GM19240 (cell line): ENCODE measurements around the gene NPB.

Experiments used
- DNase-seq: peaks from one replicate; pipeline ENCODE4 v3.0.0; 2011; ENCODE audit warnings: low spot score; ENCODE audit not compliant: insufficient read length

The NPB gene

DNA sequence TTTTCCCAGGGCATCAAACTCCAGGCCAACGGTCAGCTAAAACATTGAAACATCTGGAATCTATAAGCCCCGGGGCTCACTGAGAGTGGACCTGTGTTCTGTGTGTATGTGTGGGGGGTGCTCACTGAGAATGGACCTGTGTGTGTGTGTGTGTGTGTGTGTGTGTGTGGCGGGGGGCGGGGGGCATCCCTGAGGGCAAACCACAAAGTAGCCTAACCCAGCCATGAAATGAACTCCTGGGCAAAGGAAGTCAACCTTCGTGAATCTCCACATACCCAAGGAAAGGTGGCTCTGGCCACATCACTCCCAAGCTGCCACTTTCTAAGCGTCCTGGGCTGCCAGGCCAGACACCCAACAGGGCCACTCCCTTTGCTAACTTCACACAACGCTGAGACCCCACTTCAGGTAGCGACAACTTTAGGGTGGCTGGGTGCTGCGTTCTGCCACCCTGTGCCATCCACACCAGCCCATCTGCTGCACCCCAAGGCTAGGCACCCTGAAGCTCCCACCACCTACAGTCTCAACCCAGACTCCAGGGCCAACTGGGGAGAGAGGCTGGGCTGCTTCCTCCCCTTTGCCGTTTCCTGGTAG is 23.9 kb downstream of the NPB start:
- no peak for DNase-seq

GRCh38 chr17:81926451-81927151 is 24.6 kb downstream of the NPB start:
- DNase-seq, result peak; percentile 83

DNA sequence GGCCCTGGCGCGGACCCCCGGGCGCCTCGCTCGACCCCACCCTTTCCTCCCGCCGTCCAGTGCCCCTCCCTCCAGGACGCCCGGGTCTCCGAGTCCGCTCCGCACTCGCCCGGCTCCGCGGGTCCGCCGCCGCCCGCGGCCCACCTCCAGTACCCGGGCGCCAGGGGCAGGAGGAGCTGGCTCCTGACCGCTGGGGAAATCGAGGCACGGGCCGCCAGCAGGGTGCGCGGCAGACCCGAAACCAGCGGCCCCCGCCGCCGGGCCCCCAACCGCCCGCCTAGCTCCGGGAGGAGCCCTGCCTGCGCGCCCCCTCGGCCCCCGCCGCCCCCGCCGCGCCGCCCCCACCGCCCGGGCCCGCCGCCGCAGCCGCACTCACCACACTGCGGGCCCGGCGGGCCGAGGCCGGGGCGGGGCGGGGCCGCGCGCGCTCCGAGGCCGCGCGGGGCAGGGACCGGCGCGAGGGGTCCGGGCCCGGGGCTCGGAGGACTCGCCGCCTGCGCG is 25.2 kb downstream of the NPB start:
- DNase-seq, result no peak

GRCh38 chr17:81927653-81928543 is 25.9 kb downstream of the NPB start, which contains the start of gene MAFG:
Gene MAFG (minus strand): TSS chr17:81927735. CDS start chr17:81923185, 4,550 bp downstream.
- peak; percentile 99 for DNase-seq

GRCh38 chr17:81928544-81929252 is 26.7 kb downstream of the NPB start:
- DNase-seq, result no peak

- DNase-seq, result no peak
Observed at GRCh38 chr17:81929253-81930141, 27.5 kb downstream of the NPB start.

DNA sequence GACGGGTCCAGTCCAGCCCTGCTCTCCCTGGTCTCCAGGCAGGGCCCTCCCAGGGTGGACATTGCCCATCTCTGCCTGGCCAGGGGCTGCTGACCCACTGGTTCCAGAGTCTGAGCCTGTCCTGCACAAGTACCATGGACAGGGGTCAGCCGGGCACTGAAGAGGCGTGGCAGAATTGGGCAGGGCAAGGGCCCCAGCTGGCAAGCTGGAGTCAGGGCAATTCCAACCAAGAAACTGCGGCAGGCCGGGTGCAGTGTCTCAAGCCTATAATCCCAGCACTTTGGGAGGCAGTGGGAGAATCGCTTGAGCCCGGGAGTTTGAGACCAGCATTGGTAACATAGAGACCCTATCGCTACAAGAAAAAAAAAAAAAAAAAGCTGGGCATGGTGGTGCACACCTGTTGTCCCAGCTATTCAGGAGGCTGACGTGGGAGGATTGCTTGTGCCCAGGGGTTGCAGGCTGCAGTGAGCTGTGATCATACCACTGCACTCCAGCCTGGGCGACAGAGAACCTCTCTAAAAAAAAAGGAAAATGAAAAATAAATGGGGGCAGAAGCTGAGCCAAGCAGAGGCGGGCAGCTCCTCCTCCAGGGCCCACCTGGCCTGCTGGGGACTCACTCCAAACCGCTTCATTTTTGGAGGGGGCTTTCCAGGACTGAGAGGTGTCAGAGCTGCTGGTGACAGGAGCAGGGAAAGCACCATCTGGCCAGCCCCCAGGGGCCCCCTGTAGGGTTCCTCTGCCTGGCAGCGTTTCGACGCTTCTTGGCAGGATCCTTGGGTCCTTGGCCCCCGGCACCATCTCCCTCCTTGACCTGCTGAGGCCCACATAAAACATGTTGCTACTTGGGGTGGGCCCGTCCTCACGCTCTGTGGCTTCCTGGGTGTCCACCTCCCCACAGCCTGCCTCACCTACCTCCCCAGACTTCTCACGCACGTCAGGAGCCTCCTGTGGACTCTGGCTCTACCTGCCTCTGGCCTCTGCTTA is 28.4 kb downstream of the NPB start:
- DNase-seq, result no peak

GRCh38 chr17:81931189-81931556 is 29.1 kb downstream of the NPB start:
- no peak for DNase-seq

- DNase-seq, result no peak
Observed at GRCh38 chr17:81931557-81932332, 29.7 kb downstream of the NPB start.

DNA sequence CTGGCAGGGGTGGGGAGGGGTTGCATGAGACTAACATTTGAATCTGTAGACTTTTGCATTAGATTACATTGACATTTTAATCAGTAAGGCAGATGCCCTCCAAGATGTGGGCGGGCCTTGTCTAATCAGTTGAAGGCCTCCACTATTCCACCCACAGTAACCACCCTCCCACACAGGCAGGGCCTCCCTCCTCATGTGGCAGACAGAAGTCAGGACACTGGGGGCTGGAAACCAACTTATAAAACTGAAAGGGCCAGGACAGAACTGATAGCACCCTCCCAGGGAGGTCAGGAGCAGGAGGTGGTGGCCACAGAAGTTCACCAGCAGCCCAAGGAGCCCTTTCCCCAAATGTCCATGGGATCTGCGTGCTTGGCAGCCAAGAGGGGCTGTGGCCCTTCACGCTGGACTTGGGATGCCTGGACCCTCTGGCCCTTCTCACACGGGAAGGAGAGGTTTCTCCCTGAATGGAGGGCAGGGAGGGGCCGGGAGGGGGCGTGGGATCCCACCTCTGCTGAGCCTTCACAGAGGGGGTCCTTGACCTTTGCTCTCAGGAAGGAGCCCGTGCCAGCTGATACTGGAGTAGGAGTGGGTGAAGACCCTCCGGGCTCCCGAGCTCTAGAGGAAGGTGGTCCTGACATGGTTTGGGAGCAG is 30.4 kb downstream of the NPB start:
- DNase-seq, result no peak

DNA sequence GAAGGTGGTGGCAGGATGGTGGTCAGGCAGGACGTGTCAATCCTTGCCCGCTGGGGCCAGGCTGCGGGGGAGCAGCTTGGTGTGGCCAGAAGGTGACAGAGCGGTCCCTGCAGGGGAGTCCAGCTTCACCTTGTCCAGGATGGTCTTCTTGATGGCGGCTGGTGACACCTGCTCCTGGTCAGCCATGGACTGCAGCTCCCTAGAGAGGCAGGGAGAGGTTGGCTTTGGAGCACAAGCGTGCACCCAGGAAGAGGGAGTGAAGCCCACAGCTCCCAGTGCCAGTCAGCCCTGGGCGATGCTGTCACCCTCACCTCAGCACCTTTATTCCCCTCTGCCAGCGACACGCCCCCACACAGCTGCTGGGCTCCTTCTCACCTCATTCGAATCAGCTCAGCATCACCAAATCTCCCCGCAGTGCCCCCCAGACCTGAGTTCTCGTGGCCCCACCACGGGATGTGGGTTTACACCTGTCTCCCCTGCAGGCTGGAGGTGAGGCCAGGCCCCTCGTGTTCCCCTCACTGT is 31.2 kb downstream of the NPB start:
- DNase-seq, result no peak

DNA sequence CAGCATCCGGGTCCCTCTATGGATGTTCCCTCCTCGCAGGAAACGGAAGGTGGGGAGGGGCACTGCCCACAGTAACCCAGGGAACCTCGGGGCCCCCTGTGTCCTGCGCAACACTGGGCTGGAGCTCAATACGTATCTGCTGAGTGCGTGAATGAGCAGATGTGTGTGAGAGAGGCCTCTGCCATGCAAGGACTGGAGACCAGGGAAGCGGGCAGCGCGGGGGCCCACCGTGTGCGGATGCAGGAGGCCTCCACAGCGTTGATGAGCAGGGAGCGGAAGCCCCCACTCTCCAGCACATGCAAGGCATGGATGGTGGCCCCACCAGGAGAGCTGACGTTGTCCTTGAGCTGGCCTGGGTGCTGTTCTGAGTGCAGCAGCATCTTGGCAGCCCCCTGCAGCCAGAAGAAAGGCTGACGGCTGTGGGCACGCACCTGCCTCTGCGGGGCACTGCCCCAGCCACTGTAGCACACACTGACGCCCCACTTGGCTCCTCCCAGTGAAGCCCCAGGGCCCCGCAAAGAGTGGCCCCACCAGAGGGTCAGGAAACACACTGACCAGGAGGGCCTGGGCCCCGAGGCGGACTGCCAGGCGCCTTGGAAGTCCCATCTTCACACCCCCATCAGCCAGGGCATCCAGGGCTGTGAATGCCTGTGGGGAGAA is 32.2 kb downstream of the NPB start:
- DNase-seq, result no peak

GRCh38 chr17:81934850-81935708 is 33.0 kb downstream of the NPB start:
- DNase-seq, result no peak

GRCh38 chr17:81935709-81936084 is 33.7 kb downstream of the NPB start:
- no peak for DNase-seq

DNA sequence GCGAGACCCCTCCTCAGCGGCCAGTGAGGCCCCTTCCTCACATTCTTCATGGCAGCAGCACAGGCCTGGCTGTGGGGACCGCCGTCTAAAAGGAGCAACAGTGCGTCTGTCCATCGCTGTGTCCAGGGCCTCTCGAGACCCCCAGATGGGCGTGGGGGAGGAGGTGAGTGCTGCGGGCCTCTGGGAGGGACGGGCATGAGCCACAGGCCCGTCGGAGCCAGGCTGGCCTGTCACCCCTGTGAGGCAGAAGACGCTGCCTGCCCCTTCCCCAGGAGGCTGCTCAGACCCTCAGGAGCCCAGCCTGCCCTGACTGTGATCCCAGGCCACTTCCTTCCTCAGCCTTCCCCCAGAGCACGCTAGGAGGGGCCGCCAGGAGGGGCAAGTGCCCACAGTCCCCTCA is 37.2 kb downstream of the NPB start:
- no peak for DNase-seq

DNA sequence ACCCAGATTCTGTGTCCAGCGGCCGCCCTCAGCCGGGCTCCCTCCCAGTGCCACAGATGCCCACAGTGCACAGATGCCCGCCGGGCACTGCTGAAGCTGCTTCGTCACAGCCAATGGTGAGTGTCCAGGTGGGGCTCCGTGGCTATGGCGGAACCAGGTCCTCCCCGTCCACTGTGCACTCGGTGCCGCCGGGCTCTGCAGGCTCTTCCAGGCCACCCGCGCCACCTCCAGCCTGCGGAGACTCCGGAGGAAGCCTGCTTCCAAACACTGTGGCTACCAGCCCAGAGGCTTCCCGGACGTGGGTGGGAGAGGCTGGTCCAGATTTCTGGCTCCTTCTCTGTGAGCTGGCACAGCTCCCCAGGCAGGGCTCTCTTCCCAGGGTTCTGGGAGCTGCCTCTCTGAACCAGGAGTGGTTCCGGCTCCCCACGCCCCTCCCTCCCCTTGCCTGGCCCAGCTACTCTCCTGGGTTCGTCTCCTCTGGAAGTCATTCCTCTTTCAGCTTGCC is 37.9 kb downstream of the NPB start:
- DNase-seq, result no peak
